ENCODE measurements around the gene UBE2J2. TPM values are rescaled to one million over a fixed set of nuclear protein-coding genes. Genes with fewer than 3 reads are reported as not detected.

The UBE2J2 gene
- total and polyA plus RNA-seq, 2 of the 13 experiments (the other 11 are each of a cell fraction or from before 2014, with no cell fraction given): 25.4 to 29.4 TPM

- no peak for TF ChIP-seq ZNF7 (CRISPR knock-in tag; IDR thresholded peaks at IDR 0.05)
- no peak for TF ChIP-seq ARID2 (CRISPR knock-in tag; IDR thresholded peaks at IDR 0.05; ENCODE audit: borderline replicate concordance)
- no peak for TF ChIP-seq HMG20A (CRISPR knock-in tag; IDR thresholded peaks at IDR 0.05; ENCODE audit: borderline replicate concordance)
- peak; percentile 58; the same call in 1 of the 2 replicates for TF ChIP-seq ZSCAN21 (CRISPR knock-in tag; IDR thresholded peaks at IDR 0.05; ENCODE audit: borderline replicate concordance)
- peak; percentile 66; the same call in 1 of the 2 replicates for TF ChIP-seq ZBTB2 (CRISPR knock-in tag; IDR thresholded peaks at IDR 0.05; ENCODE audit: low read depth)
- TF ChIP-seq TGIF2 (CRISPR knock-in tag; IDR thresholded peaks at IDR 0.05): peak; percentile 76; the same call in 1 of the 2 replicates
- TF ChIP-seq MYC (CRISPR knock-in tag; IDR thresholded peaks at IDR 0.05; ENCODE audit: borderline replicate concordance): peak; percentile 69
- peak; percentile 10; the same call in 1 of the 2 replicates for TF ChIP-seq ZNF674 (CRISPR knock-in tag; IDR thresholded peaks at IDR 0.05; ENCODE audit: low read depth)
- TF ChIP-seq ZNF264 (CRISPR knock-in tag; IDR thresholded peaks at IDR 0.05): no peak
- no peak for TF ChIP-seq ZNF296 (CRISPR knock-in tag; conservative IDR thresholded peaks at IDR 0.05)
- TF ChIP-seq ARID4A (CRISPR knock-in tag; IDR thresholded peaks at IDR 0.05; ENCODE audit: borderline replicate concordance): peak; percentile 84; the same call in 1 of the 2 replicates
- no peak for TF ChIP-seq NFIC (IDR thresholded peaks at IDR 0.05; ENCODE audit: low read length)
- TF ChIP-seq PHF20 (CRISPR knock-in tag; IDR thresholded peaks at IDR 0.05): peak; percentile 71
- TF ChIP-seq ZNF530 (CRISPR knock-in tag; IDR thresholded peaks at IDR 0.05; ENCODE audit: low read depth): no peak
- peak; percentile 35; the same call in 1 of the 2 replicates for TF ChIP-seq DNMT1 (CRISPR knock-in tag; IDR thresholded peaks at IDR 0.05)
- peak; percentile 33; the same call in 1 of the 2 replicates for TF ChIP-seq GFI1 (CRISPR knock-in tag; IDR thresholded peaks at IDR 0.05; ENCODE audit: borderline replicate concordance)
- TF ChIP-seq POLR2G (IDR thresholded peaks at IDR 0.05; ENCODE audit: low read depth, low read length): peak; percentile 91
- peak; percentile 82; the same call in 1 of the 2 replicates for TF ChIP-seq ZNF274 (CRISPR knock-in tag; IDR thresholded peaks at IDR 0.05)
- no peak for TF ChIP-seq ZNF10 (CRISPR knock-in tag; IDR thresholded peaks at IDR 0.05; ENCODE audit: borderline replicate concordance, low read depth)
- no peak for TF ChIP-seq ZNF362 (CRISPR knock-in tag; IDR thresholded peaks at IDR 0.05; ENCODE audit: borderline replicate concordance)
- peak; percentile 83; the same call in 1 of the 2 replicates for TF ChIP-seq NRL (CRISPR knock-in tag; IDR thresholded peaks at IDR 0.05; ENCODE audit: borderline replicate concordance)
- TF ChIP-seq ESRRA (CRISPR knock-in tag; IDR thresholded peaks at IDR 0.05; ENCODE audit: low read depth): peak; percentile 65; the same call in 1 of the 2 replicates
- TF ChIP-seq ZNF484 (CRISPR knock-in tag; IDR thresholded peaks at IDR 0.05; ENCODE audit: borderline replicate concordance, low read depth): no peak
These were observed 42.0 kb downstream of the UBE2J2 start, which contains the start of gene SDF4 (continued) for GRCh38 chr1:1231400-1232207.

All from HepG2 (cell line).